CD4-positive, alpha-beta T cell treated with Interleukin-21 for 1 hour (primary cell): ENCODE data around the gene CDC42EP2.

Experiments used
- DNase-seq: peaks from one replicate; pipeline ENCODE4 v3.0.0-alpha.2; 2020

CDC42EP2 gene

DNA sequence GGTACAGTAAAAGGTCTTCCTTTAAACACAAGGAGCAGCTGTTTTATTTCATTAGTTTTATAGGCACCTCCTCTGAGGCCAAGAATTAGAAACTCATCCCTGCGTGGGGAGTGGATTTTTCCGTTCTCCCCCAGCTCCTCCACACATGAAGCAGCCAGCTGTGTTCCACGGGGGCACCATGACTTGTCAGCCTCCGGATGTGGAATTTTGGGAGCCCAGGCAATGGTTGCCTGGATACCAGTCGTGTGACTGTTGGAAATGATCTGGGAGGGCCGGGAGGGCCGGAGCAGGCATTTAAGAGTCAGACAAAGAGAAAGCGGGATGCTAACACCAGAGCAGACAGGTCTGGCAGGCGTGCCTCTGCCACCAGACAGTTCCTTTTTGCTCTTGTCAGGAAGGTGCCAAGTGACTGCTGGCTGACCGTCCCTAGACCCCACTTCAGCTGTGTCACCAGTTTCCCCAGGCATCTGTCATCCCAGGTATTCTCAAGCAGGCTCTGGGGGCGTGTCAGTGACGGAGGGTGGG, 15.9 kb upstream of the CDC42EP2 start:
- DNase-seq: no peak

DNA sequence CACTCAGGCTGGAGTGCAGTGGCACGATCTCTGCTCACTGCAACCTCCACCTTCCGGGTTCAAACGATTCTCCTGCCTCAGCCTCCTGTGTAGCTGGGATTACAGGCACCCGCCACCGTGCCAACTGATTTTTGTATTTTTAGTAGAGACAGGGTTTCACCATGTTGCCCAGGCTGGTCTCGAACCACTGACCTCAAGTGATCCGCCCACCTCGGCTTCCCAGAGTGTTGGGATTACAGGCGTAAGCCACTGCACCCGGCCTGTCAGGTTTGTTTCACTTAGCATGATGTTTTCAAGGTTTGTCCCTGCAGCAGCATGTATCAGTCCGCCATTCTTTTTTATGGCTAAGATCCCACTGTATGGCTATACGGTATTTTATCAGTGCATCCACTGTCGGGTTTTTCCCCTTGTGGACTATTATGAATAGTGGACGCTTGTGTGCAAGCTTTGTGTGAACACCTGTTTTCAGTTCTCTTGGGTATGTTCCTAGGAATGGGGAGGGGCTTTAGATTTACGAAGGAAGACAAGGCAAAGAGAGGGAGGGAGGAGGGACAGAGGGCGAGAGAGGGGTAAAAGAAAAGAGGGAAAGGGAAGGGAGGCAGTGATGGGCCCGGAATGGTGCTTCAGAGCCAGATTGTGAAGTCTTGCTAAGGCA, 13.9 kb upstream of the CDC42EP2 start:
- DNase-seq: no peak

- DNase-seq: no peak
These were observed 13.0 kb upstream of the CDC42EP2 start for GRCh38 chr11:65301491-65302329.

GRCh38 chr11:65303555-65303954, 11.1 kb upstream of the CDC42EP2 start:
- no peak for DNase-seq

GRCh38 chr11:65304110-65304509, 10.6 kb upstream of the CDC42EP2 start:
- DNase-seq: no peak

DNA sequence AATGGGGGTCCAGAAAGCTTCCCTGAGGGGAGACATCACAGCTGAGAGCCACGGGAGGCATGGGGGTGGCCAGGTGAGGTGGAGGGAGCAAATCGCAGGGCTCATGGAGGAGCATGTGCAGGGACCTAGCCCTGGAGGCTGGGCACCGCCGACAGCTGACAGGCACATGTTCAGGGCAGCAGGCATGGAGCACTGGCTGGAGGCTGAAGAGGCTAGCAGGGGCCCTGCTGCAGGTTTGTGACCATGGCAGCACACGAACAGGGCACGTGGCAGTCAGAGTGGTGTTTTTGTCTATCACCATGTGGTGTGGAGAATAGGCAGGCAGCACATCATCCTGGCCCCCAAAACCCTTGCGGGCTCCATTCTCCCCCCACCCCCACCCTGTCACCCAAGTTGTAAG, 10.1 kb upstream of the CDC42EP2 start:
- no peak for DNase-seq

- no peak for DNase-seq
These were observed 9.0 kb upstream of the CDC42EP2 start for GRCh38 chr11:65305501-65306268.

- no peak for DNase-seq
These were observed 7.1 kb upstream of the CDC42EP2 start for GRCh38 chr11:65307298-65308229.

DNA sequence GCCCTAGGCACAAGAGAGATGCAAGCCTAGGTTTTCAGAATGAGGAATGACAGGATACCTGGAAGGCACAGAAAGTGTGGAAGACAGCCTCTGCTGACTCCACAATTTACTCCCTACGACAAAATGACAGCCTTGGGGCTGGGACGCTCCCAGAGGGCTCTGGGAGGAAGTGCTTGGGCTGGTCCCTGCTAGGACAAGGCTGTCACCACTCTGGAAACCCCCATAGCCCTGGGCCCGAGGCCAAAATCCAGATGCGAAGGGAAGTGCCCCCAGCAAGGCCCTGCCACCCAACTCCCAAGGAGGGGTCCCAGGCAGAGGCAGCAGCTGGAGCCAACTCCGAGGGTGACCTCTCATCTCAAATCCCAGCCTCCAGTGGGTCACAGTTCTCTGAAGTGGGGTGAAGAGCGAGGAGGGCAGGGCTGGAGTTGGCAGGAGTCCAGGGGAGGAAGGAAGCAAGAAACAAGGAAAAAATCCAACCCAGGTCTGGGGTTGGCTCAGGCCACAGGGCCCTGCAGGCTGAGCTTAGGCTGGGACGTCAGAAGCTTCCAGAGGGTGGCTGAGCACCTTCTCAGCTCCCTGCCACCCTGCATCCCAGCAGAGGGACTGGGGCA, 6.3 kb upstream of the CDC42EP2 start:
- DNase-seq: peak; percentile 9

DNA sequence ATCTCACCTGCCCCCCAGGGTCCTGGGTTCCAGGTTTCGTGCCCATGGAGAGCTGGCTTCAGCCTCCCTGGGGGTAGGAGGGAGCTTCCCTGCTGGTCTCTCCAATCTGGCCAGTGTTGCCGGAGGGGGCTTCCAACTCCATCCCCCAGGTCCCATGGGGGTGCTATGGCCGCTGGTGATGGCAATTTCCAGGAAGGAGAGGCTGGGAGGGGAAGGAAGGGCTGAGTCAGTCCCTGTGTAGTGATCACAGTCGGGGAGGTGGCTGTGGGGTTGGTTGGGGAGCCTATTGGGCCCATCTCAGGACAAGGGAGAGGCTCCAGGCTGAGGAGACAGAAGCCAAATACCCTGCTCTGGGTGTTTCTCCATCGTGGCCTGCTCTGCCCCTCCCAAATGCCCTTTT, 5.7 kb upstream of the CDC42EP2 start:
- no peak for DNase-seq

- DNase-seq: no peak
These were observed 4.5 kb upstream of the CDC42EP2 start for GRCh38 chr11:65310215-65310614.

GRCh38 chr11:65310736-65311135, 3.9 kb upstream of the CDC42EP2 start:
- DNase-seq: no peak

- no peak for DNase-seq
These were observed 3.4 kb upstream of the CDC42EP2 start for GRCh38 chr11:65311170-65311678.

- peak; percentile 76 for DNase-seq
These were observed 669 bp downstream of the CDC42EP2 start for GRCh38 chr11:65315204-65315865.

GRCh38 chr11:65315866-65316226, 1.2 kb downstream of the CDC42EP2 start:
- no peak for DNase-seq

DNA sequence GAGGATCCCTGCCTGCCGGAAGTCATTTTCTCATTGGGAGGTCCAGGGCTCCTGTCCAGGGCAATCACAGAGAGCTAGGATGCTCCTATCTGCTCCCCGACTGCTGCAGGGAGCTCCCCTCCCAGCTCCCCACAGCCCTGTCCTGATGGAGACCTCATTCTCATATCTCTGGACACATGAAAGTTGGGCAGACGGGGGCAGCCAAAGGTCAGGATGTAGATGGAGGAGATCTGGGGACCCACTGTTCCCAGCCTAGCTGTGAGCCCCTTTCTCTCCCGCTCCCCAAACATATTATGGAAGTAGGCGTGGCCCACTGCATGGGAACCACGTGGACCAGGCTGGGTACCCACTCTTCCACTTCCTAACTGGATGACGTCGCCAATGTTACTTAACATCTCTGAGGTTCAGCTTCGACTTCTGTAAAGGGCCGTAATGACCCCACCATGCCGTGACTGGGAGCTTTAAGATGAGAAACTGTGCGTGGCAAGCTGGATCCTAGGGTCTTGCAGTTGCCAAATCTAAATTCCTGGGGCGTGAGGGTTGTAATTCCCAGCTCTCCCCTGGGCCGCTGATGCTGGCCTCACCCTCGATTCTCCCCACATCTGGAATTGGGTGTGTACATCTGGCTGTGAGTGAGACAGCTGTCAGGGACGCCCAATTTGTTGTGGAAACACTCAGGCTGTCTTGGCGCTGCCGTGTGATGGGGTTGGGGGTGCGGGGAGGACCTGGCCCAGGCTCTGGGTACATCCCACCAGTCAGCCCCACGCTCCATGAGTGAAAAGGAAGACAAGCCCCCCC, 1.8 kb downstream of the CDC42EP2 start:
- no peak for DNase-seq

- DNase-seq: no peak
These were observed 2.5 kb downstream of the CDC42EP2 start for GRCh38 chr11:65317025-65317786.

- DNase-seq: no peak
These were observed 5.9 kb downstream of the CDC42EP2 start for GRCh38 chr11:65320386-65321075.

DNA sequence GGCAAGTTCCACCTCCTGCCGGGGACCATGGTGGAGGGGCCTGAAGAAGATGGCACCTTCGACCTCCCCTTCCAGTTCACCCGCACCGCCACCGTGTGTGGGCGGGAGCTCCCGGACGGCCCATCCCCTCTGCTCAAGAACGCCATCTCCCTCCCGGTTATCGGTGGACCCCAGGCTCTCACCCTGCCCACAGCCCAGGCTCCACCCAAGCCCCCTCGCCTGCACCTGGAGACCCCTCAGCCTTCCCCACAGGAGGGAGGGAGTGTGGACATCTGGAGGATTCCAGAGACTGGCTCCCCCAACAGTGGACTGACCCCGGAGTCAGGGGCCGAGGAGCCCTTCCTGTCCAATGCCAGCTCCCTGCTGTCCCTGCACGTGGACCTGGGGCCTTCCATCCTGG, 6.4 kb downstream of the CDC42EP2 start:
- no peak for DNase-seq
